ENCODE measurements around the gene EMSY.
"Not testable (repeated sequence)": the region's sequence is repeated elsewhere in the genome, so short reads cannot be mapped to it uniquely, and the experiment has no call there.

EMSY gene, protein sequence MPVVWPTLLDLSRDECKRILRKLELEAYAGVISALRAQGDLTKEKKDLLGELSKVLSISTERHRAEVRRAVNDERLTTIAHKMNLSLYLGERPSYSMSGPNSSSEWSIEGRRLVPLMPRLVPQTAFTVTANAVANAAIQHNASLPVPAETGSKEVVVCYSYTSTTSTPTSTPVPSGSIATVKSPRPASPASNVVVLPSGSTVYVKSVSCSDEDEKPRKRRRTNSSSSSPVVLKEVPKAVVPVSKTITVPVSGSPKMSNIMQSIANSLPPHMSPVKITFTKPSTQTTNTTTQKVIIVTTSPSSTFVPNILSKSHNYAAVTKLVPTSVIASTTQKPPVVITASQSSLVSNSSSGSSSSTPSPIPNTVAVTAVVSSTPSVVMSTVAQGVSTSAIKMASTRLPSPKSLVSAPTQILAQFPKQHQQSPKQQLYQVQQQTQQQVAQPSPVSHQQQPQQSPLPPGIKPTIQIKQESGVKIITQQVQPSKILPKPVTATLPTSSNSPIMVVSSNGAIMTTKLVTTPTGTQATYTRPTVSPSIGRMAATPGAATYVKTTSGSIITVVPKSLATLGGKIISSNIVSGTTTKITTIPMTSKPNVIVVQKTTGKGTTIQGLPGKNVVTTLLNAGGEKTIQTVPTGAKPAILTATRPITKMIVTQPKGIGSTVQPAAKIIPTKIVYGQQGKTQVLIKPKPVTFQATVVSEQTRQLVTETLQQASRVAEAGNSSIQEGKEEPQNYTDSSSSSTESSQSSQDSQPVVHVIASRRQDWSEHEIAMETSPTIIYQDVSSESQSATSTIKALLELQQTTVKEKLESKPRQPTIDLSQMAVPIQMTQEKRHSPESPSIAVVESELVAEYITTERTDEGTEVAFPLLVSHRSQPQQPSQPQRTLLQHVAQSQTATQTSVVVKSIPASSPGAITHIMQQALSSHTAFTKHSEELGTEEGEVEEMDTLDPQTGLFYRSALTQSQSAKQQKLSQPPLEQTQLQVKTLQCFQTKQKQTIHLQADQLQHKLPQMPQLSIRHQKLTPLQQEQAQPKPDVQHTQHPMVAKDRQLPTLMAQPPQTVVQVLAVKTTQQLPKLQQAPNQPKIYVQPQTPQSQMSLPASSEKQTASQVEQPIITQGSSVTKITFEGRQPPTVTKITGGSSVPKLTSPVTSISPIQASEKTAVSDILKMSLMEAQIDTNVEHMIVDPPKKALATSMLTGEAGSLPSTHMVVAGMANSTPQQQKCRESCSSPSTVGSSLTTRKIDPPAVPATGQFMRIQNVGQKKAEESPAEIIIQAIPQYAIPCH (N-terminal part only)

DNA sequence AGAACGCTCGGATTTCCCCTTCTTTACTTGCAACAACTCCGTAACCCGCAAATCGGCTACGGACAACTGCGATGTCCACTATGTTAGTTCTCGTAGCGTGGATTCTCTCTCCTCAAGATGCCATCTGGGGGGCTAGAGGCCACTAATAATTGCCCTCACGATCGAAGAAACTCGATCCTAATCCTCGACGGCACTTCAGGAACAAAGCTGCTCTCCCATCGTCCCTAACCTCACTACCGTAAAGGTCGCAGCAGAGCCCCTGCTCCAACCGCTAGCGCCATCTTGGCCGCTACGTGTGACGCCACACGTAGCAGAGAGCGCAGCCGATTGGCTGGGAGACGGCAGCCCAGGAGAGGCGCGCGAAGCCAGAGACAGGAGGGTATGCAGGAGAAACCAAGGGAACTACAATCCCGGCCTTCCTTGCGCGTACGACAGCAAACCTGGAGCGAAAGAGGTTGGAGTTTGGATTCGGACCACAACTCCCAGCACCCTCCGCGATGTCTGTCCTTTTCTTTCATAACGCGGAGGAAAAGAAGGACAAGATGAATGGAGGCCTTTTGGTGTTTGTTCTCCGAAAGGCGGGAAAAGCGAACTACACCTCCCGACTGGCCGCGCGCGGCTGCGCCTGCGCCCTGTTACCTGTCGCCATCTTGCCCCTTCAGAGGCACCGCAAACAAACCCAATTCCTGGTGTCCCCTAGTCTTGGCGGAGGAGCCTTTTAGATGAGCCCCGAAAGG is at the start of gene EMSY:
TSS of gene EMSY (plus strand) at position 635 of the 737 bp plus-strand sequence. CDS start 1,921 bp downstream, outside the sequence.
- TF ChIP-seq, protein P1, sequence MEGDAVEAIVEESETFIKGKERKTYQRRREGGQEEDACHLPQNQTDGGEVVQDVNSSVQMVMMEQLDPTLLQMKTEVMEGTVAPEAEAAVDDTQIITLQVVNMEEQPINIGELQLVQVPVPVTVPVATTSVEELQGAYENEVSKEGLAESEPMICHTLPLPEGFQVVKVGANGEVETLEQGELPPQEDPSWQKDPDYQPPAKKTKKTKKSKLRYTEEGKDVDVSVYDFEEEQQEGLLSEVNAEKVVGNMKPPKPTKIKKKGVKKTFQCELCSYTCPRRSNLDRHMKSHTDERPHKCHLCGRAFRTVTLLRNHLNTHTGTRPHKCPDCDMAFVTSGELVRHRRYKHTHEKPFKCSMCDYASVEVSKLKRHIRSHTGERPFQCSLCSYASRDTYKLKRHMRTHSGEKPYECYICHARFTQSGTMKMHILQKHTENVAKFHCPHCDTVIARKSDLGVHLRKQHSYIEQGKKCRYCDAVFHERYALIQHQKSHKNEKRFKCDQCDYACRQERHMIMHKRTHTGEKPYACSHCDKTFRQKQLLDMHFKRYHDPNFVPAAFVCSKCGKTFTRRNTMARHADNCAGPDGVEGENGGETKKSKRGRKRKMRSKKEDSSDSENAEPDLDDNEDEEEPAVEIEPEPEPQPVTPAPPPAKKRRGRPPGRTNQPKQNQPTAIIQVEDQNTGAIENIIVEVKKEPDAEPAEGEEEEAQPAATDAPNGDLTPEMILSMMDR (IDR thresholded peaks at IDR 0.05; ENCODE audit: low read depth, low read length, missing control alignments): no peak
- DNase-seq (ENCODE audit: extremely low read depth, low read depth): peak; percentile 99

DNA sequence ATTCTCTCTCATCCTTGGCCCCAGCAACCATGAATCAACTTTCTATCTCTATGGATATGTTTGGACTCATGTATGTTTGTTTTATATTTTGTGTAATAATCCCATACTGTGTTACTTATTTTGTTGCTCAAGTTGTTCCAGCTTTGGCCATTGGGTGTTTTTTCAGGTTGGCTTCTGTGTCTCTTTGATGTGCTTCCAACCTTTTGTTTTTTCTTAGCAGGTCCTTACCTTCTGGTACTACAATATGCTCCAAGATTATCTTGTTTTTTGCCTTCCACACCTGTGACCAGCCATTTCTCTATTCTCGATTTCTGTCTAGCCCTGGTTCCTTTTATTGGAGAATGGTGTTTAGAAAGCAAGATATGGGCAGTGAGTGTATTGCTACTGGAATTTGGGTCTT is 49.5 kb upstream of the EMSY start:
- DNase-seq (ENCODE audit: extremely low read depth, low read depth): no peak
- TF ChIP-seq, protein P1 (IDR thresholded peaks at IDR 0.05; ENCODE audit: low read depth, low read length, missing control alignments): no peak
- no peak overlapping the region for H3K4me3 ChIP-seq (replicated peaks; ENCODE audit: low read depth, low read length)

More for the DNA sequence above, at the start of gene EMSY:
- H3K4me3 ChIP-seq (replicated peaks; ENCODE audit: low read depth, low read length): peak within 1 kb of the TSS; percentile 97

- no peak for DNase-seq (ENCODE audit: extremely low read depth, low read depth)
- TF ChIP-seq, protein P1 (IDR thresholded peaks at IDR 0.05; ENCODE audit: low read depth, low read length, missing control alignments): no peak
- no peak overlapping the region for H3K4me3 ChIP-seq (replicated peaks; ENCODE audit: low read depth, low read length)
Observed at GRCh38 chr11:76397383-76397782, 47.4 kb upstream of the EMSY start.

DNA sequence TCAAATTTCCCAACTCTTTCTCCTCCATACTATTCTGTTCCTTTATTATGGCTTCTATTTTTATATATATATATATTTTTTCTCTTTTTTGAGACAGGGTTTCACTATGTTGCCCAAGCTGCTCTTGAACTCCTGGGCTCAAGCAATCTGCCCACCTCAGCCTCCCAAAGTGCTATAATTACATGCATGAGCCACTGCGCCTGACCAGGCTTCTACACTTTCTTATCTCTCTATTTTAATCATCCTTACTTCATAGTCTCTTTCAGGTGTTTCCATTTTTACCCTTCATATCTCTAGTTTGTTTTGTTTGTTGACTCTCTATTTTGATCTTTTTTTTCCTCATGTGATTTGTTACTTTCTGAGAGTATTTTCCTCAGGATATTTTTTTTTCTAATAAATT is 43.9 kb upstream of the EMSY start:
- TF ChIP-seq, protein P1 (IDR thresholded peaks at IDR 0.05; ENCODE audit: low read depth, low read length, missing control alignments): no peak
- DNase-seq (ENCODE audit: extremely low read depth, low read depth): no peak

GRCh38 chr11:76401484-76401883 is 43.3 kb upstream of the EMSY start:
- not testable (repeated sequence) for DNase-seq (ENCODE audit: extremely low read depth, low read depth); H3K4me3 ChIP-seq (replicated peaks; ENCODE audit: low read depth, low read length)

More for the DNA sequence above, 43.9 kb upstream of the EMSY start:
- no peak overlapping the region for H3K4me3 ChIP-seq (replicated peaks; ENCODE audit: low read depth, low read length)

DNA sequence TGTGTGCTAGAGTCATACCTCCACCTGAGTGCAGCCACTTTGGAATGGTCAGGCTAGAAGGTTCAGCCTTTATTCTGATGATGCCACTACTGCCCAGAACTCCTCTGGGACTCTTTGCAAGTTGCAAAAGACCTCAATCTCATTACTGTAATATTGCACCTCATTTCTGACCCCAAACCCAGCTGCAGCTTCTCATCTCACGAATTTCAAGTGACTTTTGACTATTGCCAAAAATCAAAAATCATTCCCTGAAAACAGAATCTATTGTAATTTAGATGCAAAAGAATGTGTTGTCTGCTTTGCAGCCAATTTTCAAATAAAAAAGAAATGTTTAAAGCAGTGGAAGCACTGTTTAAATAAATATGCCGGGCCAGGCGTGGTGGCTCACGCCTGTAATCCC is 38.5 kb upstream of the EMSY start:
- TF ChIP-seq, protein P1 (IDR thresholded peaks at IDR 0.05; ENCODE audit: low read depth, low read length, missing control alignments): no peak
- no peak for DNase-seq (ENCODE audit: extremely low read depth, low read depth)
- no peak overlapping the region for H3K4me3 ChIP-seq (replicated peaks; ENCODE audit: low read depth, low read length)
